Activated T-cell treated with anti-CD3 and anti-CD28 coated beads, Interleukin-2, amount 50 U/mL, for 72 hours (primary cell): ENCODE results near the gene MAP2K3. TPM values are rescaled to one million over a fixed set of nuclear protein-coding genes. Genes with fewer than 3 reads are reported as not detected.
"Not testable (repeated sequence)": the region's sequence is repeated elsewhere in the genome, so short reads cannot be mapped to it uniquely, and the experiment has no call there.

Experiments used
- ATAC-seq, 2 donors: fragments of 150-1000 bp; cut with Tn5 transposase; replicated peaks in 1 of 2; 2 replicates each; pipeline ENCODE4 v1.10.0; 2021; ENCODE audit warnings: moderate library complexity in 2 of 2, mild to moderate bottlenecking in 1 of 2
- DNase-seq, 2 donors: peaks; one replicate each; pipeline ENCODE4 v3.0.0; 2021 to 2022; ENCODE audit warnings: mixed read lengths in 1 of 2
- H3K27ac Mint-ChIP-seq: one replicate; pipeline ENCODE4 v1.8.0; 2022; ENCODE audit warnings: mild to moderate bottlenecking, moderate library complexity, mixed read lengths
- H3K27me3 Mint-ChIP-seq: one replicate; pipeline ENCODE4 v1.8.0; 2022; ENCODE audit warnings: low read depth, mixed read lengths
- H3K36me3 Mint-ChIP-seq, 2 donors: one replicate each; pipeline ENCODE4 v1.8.0; 2022; ENCODE audit warnings: mixed read lengths in 2 of 2, mild to moderate bottlenecking in 1 of 2; ENCODE audit not compliant: insufficient read depth in 2 of 2
- H3K4me1 Mint-ChIP-seq: one replicate; pipeline ENCODE4 v1.8.0; 2022; ENCODE audit warnings: low read depth, mixed read lengths
- H3K4me3 Mint-ChIP-seq, 2 donors: one replicate each; pipeline ENCODE4 v1.8.0; 2022; ENCODE audit warnings: mild to moderate bottlenecking in 2 of 2, mixed read lengths in 2 of 2, moderate library complexity in 2 of 2
- H3K9me3 Mint-ChIP-seq, 2 donors: one replicate each; pipeline ENCODE4 v1.8.0; 2022; ENCODE audit warnings: mixed read lengths in 2 of 2
- total RNA-seq, 2 donors: library from RNA; stranded (reverse); gene quantifications; one replicate each; pipeline ENCODE4 v1.2.3, GENCODE V29; 2022

MAP2K3 gene
- total RNA-seq, 2 donors from 2014 or later, result 104 to 107 TPM

DNA sequence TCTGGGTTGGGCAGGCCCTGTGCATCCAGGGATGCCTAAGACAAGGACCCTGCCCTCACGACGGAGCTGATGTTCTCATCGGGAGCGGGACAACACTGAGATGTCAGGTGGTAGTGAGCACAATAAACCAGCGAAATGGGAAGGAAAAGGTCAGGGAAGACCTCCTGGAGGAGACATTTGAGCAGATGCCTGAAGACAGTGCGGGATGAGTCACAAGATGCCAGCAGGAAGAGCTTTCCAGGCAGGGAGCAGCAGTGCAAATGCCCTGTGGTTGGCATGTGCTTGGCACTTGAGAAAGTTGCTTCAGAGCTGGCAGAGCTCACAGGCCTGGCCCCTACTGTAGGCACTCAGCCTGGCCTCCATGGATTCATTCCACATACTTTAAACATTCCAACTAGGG, 63.1 kb downstream of the MAP2K3 start:
- H3K4me1 Mint-ChIP-seq, H3K27me3 Mint-ChIP-seq, H3K27ac Mint-ChIP-seq, H3K9me3 Mint-ChIP-seq, DNase-seq, H3K36me3 Mint-ChIP-seq, H3K4me3 Mint-ChIP-seq, ATAC-seq: not testable (repeated sequence)

DNA sequence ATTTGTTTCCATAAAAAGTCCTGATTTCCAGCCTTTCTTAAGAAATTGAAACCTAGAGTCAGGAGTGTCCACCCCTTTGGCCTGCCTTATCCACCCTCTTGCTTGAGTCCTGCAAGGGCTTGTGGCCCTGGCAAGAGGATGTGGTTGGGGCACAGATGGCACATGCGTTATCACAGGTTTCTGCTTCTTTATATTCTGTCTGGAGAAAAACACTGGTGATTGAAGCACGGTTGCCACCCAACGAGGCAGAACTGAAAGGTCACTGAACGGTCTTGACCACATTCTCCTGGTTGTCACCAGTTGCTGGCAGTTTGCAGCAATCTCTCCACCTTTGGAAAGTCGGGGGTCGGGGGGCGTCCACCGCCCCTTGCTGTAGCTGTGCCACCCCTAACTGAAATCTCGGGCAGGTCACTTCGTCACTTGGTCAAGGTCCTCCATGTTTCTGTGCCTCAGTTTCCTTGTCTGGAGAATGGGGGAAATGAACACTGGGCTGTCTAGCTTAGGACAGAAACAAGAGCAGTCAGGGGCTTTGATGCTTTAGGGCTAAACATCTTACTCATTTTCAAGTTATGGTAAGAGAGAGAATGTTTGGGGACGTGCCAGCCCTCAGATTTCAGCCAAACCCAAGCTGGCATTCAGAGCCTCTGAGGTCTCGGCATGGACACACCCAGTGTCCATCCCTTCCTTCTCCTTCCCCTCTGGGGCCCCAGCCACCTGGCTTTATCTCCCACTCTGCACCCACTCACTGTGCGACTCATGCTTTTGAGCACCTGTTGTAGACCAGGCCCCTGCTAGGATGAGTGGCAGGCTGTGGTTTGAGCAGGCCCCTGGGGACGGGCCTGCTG, 63.8 kb downstream of the MAP2K3 start:
- not testable (repeated sequence) for H3K36me3 Mint-ChIP-seq, H3K27ac Mint-ChIP-seq, H3K9me3 Mint-ChIP-seq, H3K4me1 Mint-ChIP-seq, H3K27me3 Mint-ChIP-seq, H3K4me3 Mint-ChIP-seq, DNase-seq
- ATAC-seq, result peak in 1 of 2 donors; percentile 41

DNA sequence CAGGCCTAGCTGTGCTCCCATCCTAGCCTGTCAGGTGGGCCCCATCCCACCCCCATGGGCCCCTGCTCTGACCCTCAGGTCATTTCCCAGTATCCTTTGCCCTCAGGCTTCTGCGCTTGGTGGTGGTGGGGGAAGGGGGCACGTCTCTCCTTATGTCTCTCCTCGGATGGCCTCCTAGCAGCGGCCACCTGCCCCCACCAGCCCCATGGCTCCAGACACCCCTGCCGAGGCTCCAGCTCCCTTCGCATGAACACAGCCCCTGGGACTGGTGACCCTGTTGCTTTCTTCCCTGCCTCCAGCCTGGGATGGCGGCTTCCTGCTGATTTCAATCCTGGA, 64.4 kb downstream of the MAP2K3 start:
- not testable (repeated sequence) for H3K27me3 Mint-ChIP-seq, DNase-seq, H3K27ac Mint-ChIP-seq, H3K4me3 Mint-ChIP-seq, H3K4me1 Mint-ChIP-seq, H3K36me3 Mint-ChIP-seq, H3K9me3 Mint-ChIP-seq, ATAC-seq

DNA sequence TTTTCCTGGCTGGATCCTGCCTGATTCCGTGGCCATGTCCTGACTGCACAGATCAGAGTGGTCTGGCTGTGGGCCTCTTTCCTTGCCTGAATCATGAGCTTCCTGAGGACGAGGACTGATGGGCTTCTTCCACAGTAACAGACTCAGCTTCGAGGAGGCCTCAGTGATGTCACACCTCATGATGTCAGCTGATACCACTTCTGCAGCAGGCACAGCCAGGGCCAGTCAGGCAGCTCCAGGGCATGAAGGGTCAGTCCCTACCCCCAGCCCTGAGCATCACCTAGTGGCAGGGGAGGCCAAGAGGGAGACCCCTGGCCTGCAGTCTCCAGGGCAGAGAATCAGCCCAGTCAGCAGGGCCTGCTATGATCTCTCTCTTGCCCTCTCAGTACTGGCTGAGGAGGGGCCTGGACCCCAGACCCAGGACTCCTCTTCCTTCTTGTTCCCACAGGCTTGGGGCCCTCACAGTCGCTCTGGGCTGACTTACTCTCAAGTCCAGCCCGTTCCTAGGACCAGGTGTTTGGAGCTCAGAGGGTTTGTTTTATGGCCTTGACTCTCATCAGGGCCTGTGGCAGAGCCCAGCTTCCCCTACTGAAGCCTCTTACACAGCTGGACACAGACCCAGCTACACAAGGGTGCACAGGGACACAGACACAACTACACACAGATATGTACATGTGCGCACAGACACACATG, 65.0 kb downstream of the MAP2K3 start:
- H3K4me1 Mint-ChIP-seq, H3K4me3 Mint-ChIP-seq, ATAC-seq, DNase-seq, H3K27ac Mint-ChIP-seq, H3K9me3 Mint-ChIP-seq, H3K36me3 Mint-ChIP-seq, H3K27me3 Mint-ChIP-seq: not testable (repeated sequence)

DNA sequence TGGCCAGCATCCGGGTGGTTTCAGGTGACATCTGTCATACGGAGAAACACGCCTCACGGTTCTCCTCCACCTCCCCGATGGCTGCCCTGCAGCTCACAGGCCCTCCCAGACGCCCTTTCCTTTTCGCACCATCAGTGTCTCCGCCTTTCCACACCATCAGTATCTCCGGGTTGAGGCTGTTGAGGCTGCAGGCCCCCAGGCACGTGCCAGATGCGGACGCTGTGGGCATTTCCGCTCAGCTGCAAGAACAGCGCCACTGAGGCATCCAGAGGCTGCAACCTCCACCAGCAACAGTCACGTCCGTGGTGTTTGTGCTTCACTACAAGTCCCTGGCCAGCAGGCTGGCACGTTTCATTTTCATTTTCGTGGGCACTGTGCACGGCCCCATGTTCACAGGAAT, 66.0 kb downstream of the MAP2K3 start:
- not testable (repeated sequence) for H3K27me3 Mint-ChIP-seq

DNA sequence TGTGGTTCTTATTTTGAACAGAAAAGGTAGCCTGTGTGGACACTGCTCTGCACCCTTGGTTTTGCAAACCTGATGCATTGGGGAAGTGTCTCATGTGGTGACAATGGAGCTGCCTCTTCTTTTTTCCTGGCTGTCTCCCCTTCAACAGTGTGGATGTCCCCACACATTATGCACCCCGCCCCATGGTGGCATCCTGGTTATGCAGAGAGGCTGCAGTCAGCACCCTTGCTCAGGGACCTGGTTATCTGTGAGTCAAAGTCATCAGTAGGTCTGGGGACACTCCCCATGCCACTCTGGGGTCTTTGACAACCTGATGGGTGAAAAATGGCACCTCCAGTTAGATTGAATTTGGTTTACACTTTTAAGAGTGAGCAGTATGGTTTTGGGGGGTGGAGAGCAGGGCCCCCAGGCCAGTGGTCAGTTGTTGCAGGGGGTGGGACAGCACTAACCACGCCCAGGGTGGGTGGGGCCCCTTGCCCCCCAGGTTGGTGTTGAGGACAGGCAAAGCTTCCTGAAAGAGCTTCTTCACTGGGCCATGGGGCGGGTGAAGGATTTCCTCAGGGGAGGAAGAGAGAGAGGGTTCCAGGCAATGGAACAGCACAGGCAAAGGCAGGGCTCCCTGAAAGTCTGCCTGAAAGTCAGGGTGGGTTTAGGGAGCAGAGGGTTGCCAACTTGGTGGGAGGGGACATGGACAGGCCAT, 67.0 kb downstream of the MAP2K3 start:
- Mint-ChIP-seq H3K36me3 (no peaks in the 10 kb centered on the region), H3K27ac (no peak overlapping the region), H3K27me3 (no peaks in the 10 kb centered on the region), H3K4me3 (no peak overlapping the region), H3K4me1 (no peaks in the 10 kb centered on the region), H3K9me3 (no peaks in the 10 kb centered on the region)
- no peak for ATAC-seq
- DNase-seq, result no peak

More for the DNA sequence above, 66.0 kb downstream of the MAP2K3 start:
- DNase-seq, H3K27ac Mint-ChIP-seq, H3K36me3 Mint-ChIP-seq, H3K4me3 Mint-ChIP-seq, H3K4me1 Mint-ChIP-seq, H3K9me3 Mint-ChIP-seq, ATAC-seq: not testable (repeated sequence)

DNA sequence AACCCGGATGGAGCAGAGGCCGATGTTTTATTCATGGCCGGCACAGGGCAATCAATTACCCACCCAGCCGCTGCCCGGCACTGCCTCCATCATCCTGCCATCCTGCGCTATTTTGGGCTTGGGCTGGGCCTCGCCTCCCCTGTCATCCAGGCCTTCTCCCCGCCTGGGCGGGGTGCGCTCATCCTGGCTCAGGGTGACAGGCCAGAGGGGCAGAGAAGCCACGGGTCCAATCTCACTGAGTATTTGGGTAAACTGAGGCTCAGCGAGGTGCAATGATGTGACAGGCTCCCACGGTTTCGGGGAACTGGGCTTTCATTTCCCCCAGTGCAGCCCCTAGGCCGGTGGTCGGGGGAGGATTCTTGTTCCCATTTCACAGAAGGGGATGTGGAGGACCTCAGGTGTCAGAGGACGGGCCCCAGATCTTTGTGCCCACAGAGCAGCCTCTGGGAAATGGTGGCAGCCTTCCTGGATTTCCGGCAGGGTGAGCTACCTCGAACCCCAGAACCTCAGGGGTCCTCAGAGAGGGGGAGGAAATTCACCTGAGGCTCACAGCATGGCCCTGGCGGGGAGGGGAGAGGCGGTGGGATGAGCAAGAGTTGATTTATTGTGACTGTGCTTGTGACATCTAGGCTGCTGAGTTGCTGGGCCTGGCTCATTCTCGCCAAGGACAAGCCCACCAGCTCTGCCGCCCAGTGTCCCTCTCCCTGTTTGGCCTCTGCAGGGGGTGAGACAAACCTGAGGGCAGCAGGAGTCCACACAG, 67.9 kb downstream of the MAP2K3 start:
- Mint-ChIP-seq H3K27ac (no peak overlapping the region), H3K9me3 (no peaks in the 10 kb centered on the region), H3K4me1 (no peaks in the 10 kb centered on the region), H3K4me3 (no peak overlapping the region), H3K27me3 (no peaks in the 10 kb centered on the region), H3K36me3 (no peaks in the 10 kb centered on the region)
- DNase-seq (no peak), ATAC-seq (no peak)

DNA sequence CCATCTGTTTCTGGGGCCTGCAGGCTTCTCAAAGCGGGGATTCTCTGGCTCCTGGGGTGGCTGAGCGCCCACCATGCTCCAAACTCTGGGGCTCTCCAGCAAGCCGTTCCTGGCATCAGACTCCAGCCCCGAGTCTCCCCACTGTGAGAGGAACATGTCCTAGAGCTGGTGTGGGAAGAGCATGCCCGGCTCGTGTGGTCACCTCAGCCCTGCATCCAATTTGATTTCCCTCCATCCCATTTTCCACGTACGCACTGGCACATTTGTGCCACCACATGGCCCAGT, 68.4 kb downstream of the MAP2K3 start:
- Mint-ChIP-seq H3K9me3 (no peaks in the 10 kb centered on the region), H3K36me3 (no peaks in the 10 kb centered on the region), H3K4me1 (no peaks in the 10 kb centered on the region), H3K27ac (no peak overlapping the region), H3K27me3 (no peaks in the 10 kb centered on the region), H3K4me3 (no peak overlapping the region)
- ATAC-seq (no peak), DNase-seq (no peak)

DNA sequence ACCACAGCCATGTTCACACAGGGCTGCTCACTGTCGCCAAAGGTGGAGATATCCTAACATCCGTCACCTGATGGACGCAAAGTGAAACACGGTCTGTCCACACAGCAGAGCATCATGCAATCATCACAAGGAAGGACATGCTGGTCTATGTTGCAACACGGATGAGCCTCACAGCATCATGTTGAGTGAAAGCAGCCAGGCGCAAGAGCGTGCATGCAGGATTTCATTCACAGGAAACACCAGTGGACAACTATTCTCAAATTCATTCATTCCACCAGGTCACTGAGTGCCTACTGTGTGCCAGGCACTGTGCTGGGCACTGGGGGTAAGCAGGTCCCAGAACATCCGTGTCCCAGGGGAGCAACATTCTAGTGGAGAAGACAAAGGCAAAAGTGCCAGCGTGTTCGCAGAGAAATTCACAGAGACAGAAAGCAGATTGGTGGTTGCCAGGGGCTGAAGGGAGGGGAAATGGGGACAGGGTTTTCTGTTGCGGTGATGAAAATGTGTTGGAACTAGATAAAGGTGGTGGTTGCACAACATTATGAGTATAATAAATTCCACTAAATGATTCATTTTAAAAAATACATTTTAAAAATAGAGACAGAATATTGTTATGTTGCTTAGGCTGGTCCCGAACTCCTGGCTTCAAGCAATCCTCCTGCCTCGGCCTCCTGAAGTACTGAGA, 69.0 kb downstream of the MAP2K3 start:
- Mint-ChIP-seq H3K27me3 (no peaks in the 10 kb centered on the region), H3K36me3 (no peaks in the 10 kb centered on the region), H3K4me3 (no peak overlapping the region), H3K27ac (no peak overlapping the region), H3K9me3 (no peaks in the 10 kb centered on the region), H3K4me1 (no peaks in the 10 kb centered on the region)
- ATAC-seq, result no peak
- DNase-seq, result no peak

DNA sequence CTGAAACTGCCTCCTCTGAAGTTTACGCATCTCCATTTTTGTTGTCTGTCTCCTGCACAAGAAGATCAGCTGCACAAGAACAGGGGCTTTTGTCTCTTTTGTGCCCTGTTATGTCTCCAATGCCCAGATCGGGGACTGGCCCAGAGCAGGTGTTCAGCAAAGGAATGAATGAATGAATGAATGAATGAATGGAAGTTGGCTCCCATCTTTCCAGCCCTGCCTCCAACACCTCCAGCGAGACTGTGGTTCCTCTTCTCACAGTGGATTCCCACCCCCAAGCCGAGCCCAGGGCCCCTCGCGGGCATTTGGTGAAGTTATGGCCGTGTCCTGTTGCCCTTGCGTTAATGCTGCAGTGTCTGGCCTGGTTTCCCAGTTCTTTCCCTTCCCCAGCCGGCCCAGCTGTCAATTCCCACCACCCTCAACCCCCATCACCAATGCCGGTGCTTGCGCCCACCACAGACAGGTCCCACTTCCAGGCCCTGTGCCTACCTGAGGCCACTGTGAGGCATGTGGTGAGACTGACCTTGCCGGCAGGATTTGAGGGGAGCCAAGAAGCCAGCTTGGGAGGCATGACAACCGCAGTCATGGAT, 70.4 kb downstream of the MAP2K3 start:
- Mint-ChIP-seq H3K27ac (no peak overlapping the region), H3K4me1 (no peaks in the 10 kb centered on the region), H3K36me3 (no peaks in the 10 kb centered on the region), H3K9me3 (no peaks in the 10 kb centered on the region), H3K4me3 (no peak overlapping the region), H3K27me3 (no peaks in the 10 kb centered on the region)
- DNase-seq (no peak), ATAC-seq (no peak)

DNA sequence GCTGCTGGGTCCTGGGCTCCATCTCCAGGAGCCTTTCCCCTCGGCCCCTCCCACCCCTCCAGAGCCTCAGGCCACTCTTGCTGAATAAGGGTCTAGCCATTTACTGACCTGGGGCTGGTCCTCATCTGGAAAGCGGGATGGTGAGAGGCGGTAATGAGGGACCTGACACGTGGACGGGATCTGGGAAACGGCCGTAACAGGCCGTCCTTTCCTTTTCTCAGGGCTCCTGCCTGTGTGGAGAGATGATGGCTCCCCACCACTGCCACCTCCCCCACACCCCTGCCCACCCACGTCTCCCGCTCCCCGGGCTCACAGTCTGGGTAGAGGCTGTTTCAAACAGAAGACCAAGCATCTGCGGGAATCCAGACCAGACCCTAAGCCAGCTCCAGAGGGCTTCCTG, 71.1 kb downstream of the MAP2K3 start:
- DNase-seq (no peak), ATAC-seq (no peak)
- H3K27ac Mint-ChIP-seq, result no peak overlapping the region
- no peak overlapping the region for H3K4me3 Mint-ChIP-seq
- no peaks in the 10 kb centered on the region for H3K36me3 Mint-ChIP-seq
- no peaks in the 10 kb centered on the region for H3K9me3 Mint-ChIP-seq
- H3K27me3 Mint-ChIP-seq, result no peaks in the 10 kb centered on the region
- no peaks in the 10 kb centered on the region for H3K4me1 Mint-ChIP-seq

DNA sequence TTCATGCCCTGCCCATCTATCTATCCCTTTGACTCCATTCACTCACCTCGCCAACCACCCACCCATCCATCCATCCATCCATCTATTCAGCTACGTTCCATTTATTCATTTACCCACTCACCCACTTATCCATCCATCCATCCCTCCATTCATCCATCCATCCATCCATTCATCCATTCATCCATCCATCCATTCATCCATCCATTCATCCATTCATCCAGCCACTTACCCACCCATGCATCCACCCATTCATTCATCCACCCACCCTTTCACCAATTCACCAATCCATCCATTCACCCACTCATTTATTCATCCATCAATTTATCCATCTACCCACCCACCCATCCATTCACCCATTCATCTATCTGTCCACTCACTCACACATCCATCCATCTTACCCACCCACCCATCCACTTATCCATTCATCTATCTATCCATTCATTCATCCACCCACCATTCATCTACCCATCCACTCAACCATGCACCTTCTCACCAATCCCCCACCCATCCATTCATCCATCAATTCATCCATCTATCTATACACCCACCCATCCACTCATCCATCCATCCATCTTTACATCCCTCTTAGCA, 72.1 kb downstream of the MAP2K3 start:
- no peak overlapping the region for H3K4me3 Mint-ChIP-seq
- H3K9me3 Mint-ChIP-seq, result no peaks in the 10 kb centered on the region
- no peaks in the 10 kb centered on the region for H3K27me3 Mint-ChIP-seq
- H3K4me1 Mint-ChIP-seq, result no peaks in the 10 kb centered on the region
- H3K36me3 Mint-ChIP-seq, result no peaks in the 10 kb centered on the region
- no peak for DNase-seq
- no peak overlapping the region for H3K27ac Mint-ChIP-seq
- ATAC-seq, result no peak
